NCI-H146 (cell line): ENCODE results near the gene ATXN3L.
"Not testable (repeated sequence)": the region's sequence is repeated elsewhere in the genome, so short reads cannot be mapped to it uniquely, and the experiment has no call there.

Experiments
- DNase-seq: peaks from one replicate; lab custom pipeline; 2025; lab: John Stamatoyannopoulos, UW

The ATXN3L gene

GRCh38 chrX:13305108-13305507 is 14.7 kb downstream of the ATXN3L start:
- no peak for DNase-seq

- no peak for DNase-seq
These were observed 15.8 kb downstream of the ATXN3L start for GRCh38 chrX:13304052-13304451.

GRCh38 chrX:13303248-13303647 is 16.6 kb downstream of the ATXN3L start:
- DNase-seq = not testable (repeated sequence)

GRCh38 chrX:13298836-13299235 is 21.0 kb downstream of the ATXN3L start:
- DNase-seq = peak; percentile 29

GRCh38 chrX:13295841-13296240 is 24.0 kb downstream of the ATXN3L start:
- no peak for DNase-seq

- DNase-seq = peak; percentile 97
These were observed 26.2 kb downstream of the ATXN3L start for GRCh38 chrX:13293700-13294099.

GRCh38 chrX:13290891-13291614 is 28.8 kb downstream of the ATXN3L start:
- DNase-seq = no peak

GRCh38 chrX:13288671-13289070 is 31.2 kb downstream of the ATXN3L start:
- DNase-seq = no peak

GRCh38 chrX:13287816-13288215 is 32.0 kb downstream of the ATXN3L start:
- DNase-seq = no peak

GRCh38 chrX:13285693-13286092 is 34.2 kb downstream of the ATXN3L start:
- no peak for DNase-seq

- no peak for DNase-seq
These were observed 34.6 kb downstream of the ATXN3L start for GRCh38 chrX:13285229-13285628.

GRCh38 chrX:13284570-13284969 is 35.3 kb downstream of the ATXN3L start:
- DNase-seq = no peak

GRCh38 chrX:13283950-13284546 is 35.8 kb downstream of the ATXN3L start:
- peak; percentile 80 for DNase-seq

GRCh38 chrX:13283512-13283911 is 36.3 kb downstream of the ATXN3L start:
- DNase-seq = peak; percentile 57

- no peak for DNase-seq
These were observed 38.6 kb downstream of the ATXN3L start for GRCh38 chrX:13281289-13281688.

- DNase-seq = no peak
These were observed 40.4 kb downstream of the ATXN3L start for GRCh38 chrX:13279279-13280018.

GRCh38 chrX:13277539-13277938 is 42.3 kb downstream of the ATXN3L start:
- DNase-seq = no peak

- DNase-seq = no peak
These were observed 42.9 kb downstream of the ATXN3L start for GRCh38 chrX:13276991-13277390.

GRCh38 chrX:13275031-13275430 is 44.8 kb downstream of the ATXN3L start:
- no peak for DNase-seq

- no peak for DNase-seq
These were observed 47.4 kb downstream of the ATXN3L start for GRCh38 chrX:13272426-13272825.

- no peak for DNase-seq
These were observed 48.3 kb downstream of the ATXN3L start for GRCh38 chrX:13271511-13271910.

- DNase-seq = no peak
These were observed 49.5 kb downstream of the ATXN3L start for GRCh38 chrX:13270360-13270759.

- no peak for DNase-seq
These were observed 51.0 kb downstream of the ATXN3L start for GRCh38 chrX:13268874-13269273.
